Small intestine (tissue), 7 donors: Measurements from ENCODE around the gene ZSCAN2. TPM values are rescaled to one million over a fixed set of nuclear protein-coding genes. Genes with fewer than 3 reads are reported as not detected.
"Not testable (repeated sequence)": the region's sequence is repeated elsewhere in the genome, so short reads cannot be mapped to it uniquely, and the experiment has no call there.

Experiments
- DNase-seq, 2 donors: peaks; one replicate each; pipeline versions ENCODE4 v3.0.0 to v3.0.0-alpha.2; 2013
- FAIRE-seq: peaks from 2 replicates; lab custom pipeline; 2012; peaks lifted over from hg19 to GRCh38; lab: Jason Lieb, UNC
- H3K27ac ChIP-seq, 3 donors: one replicate each; pipeline ENCODE4 v1.5.1; 2013; ENCODE audit warnings: low read length in 2 of 3, mild to moderate bottlenecking in 2 of 3, control low read depth in 1 of 3, inconsistent platforms in 1 of 3, low read depth in 1 of 3, moderate library complexity in 1 of 3
- H3K27me3 ChIP-seq, 3 donors: one replicate each; pipeline ENCODE4 v1.6.1; 2013; ENCODE audit warnings: low read length in 3 of 3, inconsistent platforms in 1 of 3; ENCODE audit not compliant: control insufficient read depth in 3 of 3, insufficient read depth in 3 of 3
- H3K36me3 ChIP-seq, 3 donors: one replicate each; pipeline ENCODE4 v1.6.1; 2013; ENCODE audit warnings: low read length in 3 of 3, inconsistent platforms in 1 of 3, low read depth in 1 of 3, mild to moderate bottlenecking in 1 of 3, moderate library complexity in 1 of 3; ENCODE audit not compliant: control insufficient read depth in 3 of 3, insufficient read depth in 2 of 3
- H3K4me1 ChIP-seq, 3 donors: one replicate each; pipeline ENCODE4 v1.6.1; 2013; ENCODE audit warnings: low read length in 2 of 3, inconsistent platforms in 1 of 3, low read depth in 1 of 3, mild to moderate bottlenecking in 1 of 3, moderate library complexity in 1 of 3; ENCODE audit not compliant: control insufficient read depth in 3 of 3, insufficient read depth in 2 of 3
- H3K4me3 ChIP-seq, 3 donors: one replicate each; pipeline ENCODE4 v1.5.1; 2013; ENCODE audit warnings: low read length in 3 of 3, control low read depth in 1 of 3, inconsistent platforms in 1 of 3, low read depth in 1 of 3, mild to moderate bottlenecking in 1 of 3, moderate library complexity in 1 of 3
- H3K9me3 ChIP-seq, 2 donors: one replicate each; pipeline ENCODE4 v1.6.1; 2013; ENCODE audit warnings: low read depth in 1 of 2, low read length in 1 of 2; ENCODE audit not compliant: control insufficient read depth in 2 of 2, insufficient read depth in 1 of 2
- WGBS, 3 donors: extraction: QIAGEN DNeasy Blood & Tissue Kit; methylation state at CpG; one replicate each; pipeline ENCODE4 v1.1.7; 2013; 5-methylcytosine and 5-hydroxymethylcytosine counted together
- polyA plus RNA-seq, 4 donors: library from polyadenylated mRNA; stranded (reverse) in 3 of 4; unstranded in 1 of 4; fragments of 200-250 nt in 3 of 4; fragments of 120-200 nt in 1 of 4; gene quantifications; one replicate each; pipeline versions ENCODE4 v1.2.1 to v1.2.3, GENCODE V29; 2013
- donor health status: healthy with polysubstance abuse.
- donor health status: control.
- donor health status: control.
- donor health status: Bipolar disorder and iron deficiency.
- donor health status: healthy.

Gene ZSCAN2
- polyA plus RNA-seq, 4 donors, result 3.2 to 14.0 (median 4.5) TPM

- not testable (repeated sequence) for H3K4me3 ChIP-seq, H3K9me3 ChIP-seq, H3K27me3 ChIP-seq, H3K36me3 ChIP-seq, FAIRE-seq
- Histone ChIP-seq H3K4me1 (peaks cover 0 to 15% (median 0%) of the 10 kb centered on the region in 3 donors), H3K27ac (peak overlapping the region in 1 of 3 donors; percentile 34)
- 12 to 62% (median 35%) methylated on average over 6 of the region's 6 CpGs for WGBS, 3 donors
- peak; percentile 36 to 49 for DNase-seq
Observed at GRCh38 chr15:84577891-84578290, 22.9 kb upstream of the ZSCAN2 start.

GRCh38 chr15:84579261-84579721, 21.5 kb upstream of the ZSCAN2 start:
- H3K27ac ChIP-seq, H3K9me3 ChIP-seq, H3K36me3 ChIP-seq, H3K4me3 ChIP-seq, FAIRE-seq, H3K27me3 ChIP-seq: not testable (repeated sequence)
- DNase-seq, result peak; percentile 38 to 55
- WGBS, 3 donors, result 29 to 60% (median 46%) methylated on average over 7 of the region's 7 CpGs
- peaks cover 0 to 15% (median 0%) of the 10 kb centered on the region in 3 donors for H3K4me1 ChIP-seq

- FAIRE-seq, H3K36me3 ChIP-seq, H3K9me3 ChIP-seq, H3K27me3 ChIP-seq, H3K4me3 ChIP-seq, H3K27ac ChIP-seq, DNase-seq: not testable (repeated sequence)
- peaks cover 0 to 15% (median 0%) of the 10 kb centered on the region in 3 donors for H3K4me1 ChIP-seq
- 39 to 53% (median 46%) methylated on average over 5 to 6 of the region's 7 CpGs for WGBS, 3 donors
Observed at GRCh38 chr15:84581676-84582428, 19.0 kb upstream of the ZSCAN2 start.

GRCh38 chr15:84582583-84583157, 18.1 kb upstream of the ZSCAN2 start:
- DNase-seq, result no peak
- no peaks in the 10 kb centered on the region for H3K36me3 ChIP-seq
- H3K4me3 ChIP-seq, result no peak overlapping the region
- peaks cover 0 to 14% (median 0%) of the 10 kb centered on the region in 3 donors for H3K4me1 ChIP-seq
- no peak for FAIRE-seq
- 81 to 86% (median 84%) methylated on average over 2 of the region's 2 CpGs for WGBS, 3 donors
- H3K27me3 ChIP-seq, result no peaks in the 10 kb centered on the region
- H3K27ac ChIP-seq, result no peak overlapping the region
- peaks cover 0 to 3% of the 10 kb centered on the region in 2 donors for H3K9me3 ChIP-seq

- not testable (repeated sequence) for H3K4me3 ChIP-seq, H3K9me3 ChIP-seq, DNase-seq, FAIRE-seq, H3K4me1 ChIP-seq, H3K27me3 ChIP-seq, H3K27ac ChIP-seq, H3K36me3 ChIP-seq
- WGBS, 3 donors, result 56 to 66% (median 63%) methylated on average over 4 of the region's 4 CpGs
Observed at GRCh38 chr15:84583921-84584320, 16.9 kb upstream of the ZSCAN2 start.

DNA sequence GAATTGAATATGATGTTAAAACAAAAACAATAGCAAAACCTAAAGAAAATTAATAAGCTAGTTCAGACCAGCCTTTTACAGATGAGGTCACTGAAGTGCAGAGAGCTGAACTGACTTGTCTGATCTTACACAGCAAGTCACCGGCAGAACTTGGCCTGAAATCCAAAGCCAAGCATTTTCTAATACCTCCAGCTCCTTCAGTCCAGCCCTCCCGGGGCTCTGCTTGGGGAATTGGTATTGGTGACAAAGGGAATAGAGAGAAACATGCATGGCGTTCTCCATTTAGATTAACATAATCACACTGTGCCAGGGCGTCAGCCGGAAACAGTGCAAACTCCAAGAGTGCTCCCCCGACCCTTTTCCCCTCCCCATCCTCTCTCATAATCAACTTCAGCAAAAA, 14.1 kb upstream of the ZSCAN2 start:
- no peak for DNase-seq
- no peaks in the 10 kb centered on the region for H3K36me3 ChIP-seq
- peaks cover 0 to 3% of the 10 kb centered on the region in 2 donors for H3K9me3 ChIP-seq
- no peak for FAIRE-seq
- no peak overlapping the region for H3K27ac ChIP-seq
- 52 to 62% (median 53%) methylated on average over 6 of the region's 6 CpGs for WGBS, 3 donors
- H3K4me1 ChIP-seq, result peaks cover 0 to 2% (median 0%) of the 10 kb centered on the region in 3 donors
- H3K4me3 ChIP-seq, result no peak overlapping the region
- no peaks in the 10 kb centered on the region for H3K27me3 ChIP-seq

DNA sequence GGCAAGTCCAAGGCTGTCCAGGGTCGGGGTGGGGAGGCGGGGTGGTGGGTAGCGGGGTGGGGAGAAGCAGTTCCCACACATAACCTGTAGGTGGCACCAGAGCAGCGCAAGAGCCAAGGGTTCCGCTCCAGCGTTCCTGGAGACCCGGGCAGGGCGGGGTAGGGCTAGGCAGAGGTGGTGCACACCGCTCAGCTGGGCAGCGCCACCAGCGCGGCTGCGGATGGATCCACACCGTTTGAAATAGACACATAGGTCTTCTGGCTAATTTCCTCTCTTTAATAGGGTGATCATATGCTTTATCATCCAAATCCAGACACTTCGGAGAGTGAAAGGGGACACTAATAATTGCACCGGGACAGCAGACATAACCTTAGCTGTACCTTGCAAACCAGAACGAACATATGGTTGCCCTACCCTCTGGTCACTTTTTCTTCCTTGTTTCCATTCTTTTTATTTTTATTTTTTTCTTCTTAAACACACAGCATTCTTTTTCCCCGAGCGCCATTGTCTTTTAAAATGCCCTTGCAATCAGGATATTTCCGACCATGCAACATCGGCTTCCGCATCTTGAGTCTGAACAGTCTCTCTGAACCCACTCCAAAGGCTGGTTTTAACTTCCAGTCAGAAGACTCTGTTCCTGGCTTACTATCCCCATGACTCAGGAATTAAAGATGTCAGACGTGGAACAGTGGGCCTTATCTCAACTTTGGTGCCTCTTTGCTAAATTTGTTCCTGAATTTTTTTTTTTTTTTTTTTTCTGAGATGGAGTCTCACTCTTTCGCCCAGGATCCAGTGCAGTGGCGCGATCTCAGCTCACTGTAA, 12.5 kb upstream of the ZSCAN2 start:
- WGBS, 3 donors, result 24 to 30% (median 29%) methylated on average over 26 of the region's 26 CpGs
- DNase-seq (peak; percentile 87 to 92), FAIRE-seq (no peak)
- no peak overlapping the region for H3K27ac ChIP-seq
- no peaks in the 10 kb centered on the region for H3K36me3 ChIP-seq
- H3K9me3 ChIP-seq, result no peaks in the 10 kb centered on the region
- no peaks in the 10 kb centered on the region for H3K27me3 ChIP-seq
- peaks cover 0 to 2% (median 0%) of the 10 kb centered on the region in 3 donors for H3K4me1 ChIP-seq
- peak overlapping the region in 2 of 3 donors; percentile 1 to 2 for H3K4me3 ChIP-seq

GRCh38 chr15:84590406-84590805, 10.4 kb upstream of the ZSCAN2 start:
- H3K4me3 ChIP-seq, result no peak overlapping the region
- DNase-seq (no peak), FAIRE-seq (no peak)
- 75 to 90% (median 85%) methylated on average over 2 of the region's 2 CpGs for WGBS, 3 donors
- no peaks in the 10 kb centered on the region for H3K9me3 ChIP-seq
- no peaks in the 10 kb centered on the region for H3K27me3 ChIP-seq
- peaks cover 0 to 13% (median 0%) of the 10 kb centered on the region in 3 donors for H3K4me1 ChIP-seq
- no peak overlapping the region for H3K27ac ChIP-seq
- no peaks in the 10 kb centered on the region for H3K36me3 ChIP-seq
